Psoas muscle (tissue), 8 donors: ENCODE measurements around the gene PDCD1. TPM values are rescaled to one million over a fixed set of nuclear protein-coding genes. Genes with fewer than 3 reads are reported as not detected.

ENCODE experiments used
- ATAC-seq, 4 donors: fragments of 200-7000 bp; cut with Tn5 transposase; one replicate each; pipeline ENCODE4 v1.9.1; 2020; ENCODE audit warnings: moderate library complexity in 3 of 4, mild to moderate bottlenecking in 2 of 4
- DNase-seq, 2 donors: peaks; one replicate each; pipeline ENCODE4 v3.0.0-alpha.2; 2020
- H3K27ac ChIP-seq: fragments of 200-600 bp; one replicate; pipeline ENCODE4 v1.8.0; 2022
- H3K27me3 ChIP-seq, 3 donors: fragments of 200-600 bp in 1 of 3; one replicate each; pipeline versions ENCODE4 v1.6.1 to v1.8.0; 2013 to 2022; ENCODE audit warnings: low read length in 2 of 3, mild to moderate bottlenecking in 2 of 3, moderate library complexity in 1 of 3; ENCODE audit not compliant: insufficient read depth in 3 of 3
- H3K36me3 ChIP-seq, 2 donors: fragments of 200-600 bp in 1 of 2; one replicate each; pipeline versions ENCODE4 v1.6.1 to v1.8.0; 2013 to 2022; ENCODE audit warnings: low read depth in 1 of 2, mild to moderate bottlenecking in 1 of 2, moderate library complexity in 1 of 2; ENCODE audit not compliant: insufficient read depth in 1 of 2
- H3K4me1 ChIP-seq: fragments of 200-600 bp; one replicate; pipeline ENCODE4 v1.8.0; 2022
- H3K4me3 ChIP-seq: fragments of 200-600 bp; one replicate; pipeline ENCODE4 v1.8.0; 2022; ENCODE audit warnings: mild to moderate bottlenecking
- H3K9me3 ChIP-seq: fragments of 200-600 bp; one replicate; pipeline ENCODE4 v1.8.0; 2022
- WGBS, 3 donors: extraction: QIAGEN DNeasy Blood & Tissue Kit; methylation state at CpG; one replicate each; pipeline versions ENCODE4 v1.1.6 to v1.1.7; 2013; 5-methylcytosine and 5-hydroxymethylcytosine counted together
- intact Hi-C, 2 donors: fragments of 100-400 bp; cut with DNase I; formaldehyde crosslinking; loops; one replicate each; pipeline versions ENCODE4 v1.11.0 to v1.14.2; 2022
- polyA plus RNA-seq, 3 donors: library from polyadenylated mRNA; stranded (reverse); fragments of 200-250 nt; gene quantifications; one replicate each; pipeline ENCODE4 v1.2.3, GENCODE V29; 2013
- total RNA-seq, 4 donors: library from RNA; stranded (reverse); fragmentation: NEBNext Ultra II Directional in 2 of 4; extraction: Animal tissue kit (Norgen Biotek cat#: 25700) in 2 of 4; gene quantifications; one replicate each; pipeline versions ENCODE4 v1.2.1 to v1.2.4, GENCODE V29; 2021 to 2023
- TF ChIP-seq, protein P1 (sequence below): fragments of 200-600 bp; IDR thresholded peaks from one replicate; pipeline ENCODE4 v1.8.0; 2022; ENCODE audit warnings: antibody characterized with exemption
- donor health status: healthy with polysubstance abuse.
- donor health status: DM: no; HTN: no; CAD: no; lungs with moderate emphysema.
- donor health status: Bipolar disorder and iron deficiency.
- donor health status: healthy.
- donor health status: DM: yes; HTN: yes; CAD: no.
- donor health status: DM: no; HTN: no; CAD: no.
- donor health status: DM: no; HTN: no; CAD: no.
- donor health status: DM: yes; HTN: yes; CAD: no.

Gene PDCD1
- total and polyA plus RNA-seq, 7 donors: 0.03 to 0.30 (median 0.06) TPM; not detected in 2

DNA sequence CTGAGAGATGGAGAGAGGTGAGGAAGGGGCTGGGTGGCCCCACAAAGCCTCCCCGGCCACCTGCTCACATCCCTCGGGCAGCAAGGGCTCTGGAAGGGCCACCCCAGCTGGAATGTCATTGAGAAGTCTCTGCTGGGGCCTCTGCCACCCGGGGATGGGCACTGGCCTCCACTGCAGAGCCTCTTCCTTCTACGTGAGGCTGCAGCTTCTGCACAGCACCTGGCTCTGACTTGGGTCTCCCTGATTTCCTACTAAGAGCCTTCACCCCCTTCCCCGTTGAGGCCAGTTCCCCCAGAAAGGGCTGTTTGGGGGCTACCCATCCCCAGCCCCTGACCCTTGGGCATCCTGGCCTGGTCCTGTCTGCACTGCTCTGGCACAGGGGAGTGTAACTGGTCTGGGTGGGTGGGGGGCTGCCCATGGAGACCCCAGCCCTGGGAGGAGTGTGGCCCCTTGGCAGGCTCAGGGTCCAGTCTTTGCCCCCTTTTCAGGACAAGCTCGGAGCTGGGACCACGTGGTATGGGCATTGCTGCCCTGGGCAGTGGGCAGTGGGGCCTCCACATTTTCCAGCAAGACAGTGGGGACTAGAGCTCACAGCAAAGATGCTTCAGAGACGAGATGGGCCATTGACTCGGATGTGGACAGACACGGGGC, 5.6 kb downstream of the PDCD1 start:
- Histone ChIP-seq H3K9me3 (no peaks in the 10 kb centered on the region), H3K36me3 (no peaks in the 10 kb centered on the region), H3K4me3 (no peak overlapping the region), H3K27ac (no peak overlapping the region), H3K27me3 (peaks cover 0 to 6% (median 0%) of the 10 kb centered on the region in 3 donors), H3K4me1 (no peaks in the 10 kb centered on the region)
- WGBS, 3 donors: 89 to 96% (median 90%) methylated on average over 9 to 10 of the region's 10 CpGs
- ATAC-seq (no peak), DNase-seq (no peak)
- intact Hi-C loops: no loop called here
- TF ChIP-seq, protein P1, sequence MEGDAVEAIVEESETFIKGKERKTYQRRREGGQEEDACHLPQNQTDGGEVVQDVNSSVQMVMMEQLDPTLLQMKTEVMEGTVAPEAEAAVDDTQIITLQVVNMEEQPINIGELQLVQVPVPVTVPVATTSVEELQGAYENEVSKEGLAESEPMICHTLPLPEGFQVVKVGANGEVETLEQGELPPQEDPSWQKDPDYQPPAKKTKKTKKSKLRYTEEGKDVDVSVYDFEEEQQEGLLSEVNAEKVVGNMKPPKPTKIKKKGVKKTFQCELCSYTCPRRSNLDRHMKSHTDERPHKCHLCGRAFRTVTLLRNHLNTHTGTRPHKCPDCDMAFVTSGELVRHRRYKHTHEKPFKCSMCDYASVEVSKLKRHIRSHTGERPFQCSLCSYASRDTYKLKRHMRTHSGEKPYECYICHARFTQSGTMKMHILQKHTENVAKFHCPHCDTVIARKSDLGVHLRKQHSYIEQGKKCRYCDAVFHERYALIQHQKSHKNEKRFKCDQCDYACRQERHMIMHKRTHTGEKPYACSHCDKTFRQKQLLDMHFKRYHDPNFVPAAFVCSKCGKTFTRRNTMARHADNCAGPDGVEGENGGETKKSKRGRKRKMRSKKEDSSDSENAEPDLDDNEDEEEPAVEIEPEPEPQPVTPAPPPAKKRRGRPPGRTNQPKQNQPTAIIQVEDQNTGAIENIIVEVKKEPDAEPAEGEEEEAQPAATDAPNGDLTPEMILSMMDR: no peak

DNA sequence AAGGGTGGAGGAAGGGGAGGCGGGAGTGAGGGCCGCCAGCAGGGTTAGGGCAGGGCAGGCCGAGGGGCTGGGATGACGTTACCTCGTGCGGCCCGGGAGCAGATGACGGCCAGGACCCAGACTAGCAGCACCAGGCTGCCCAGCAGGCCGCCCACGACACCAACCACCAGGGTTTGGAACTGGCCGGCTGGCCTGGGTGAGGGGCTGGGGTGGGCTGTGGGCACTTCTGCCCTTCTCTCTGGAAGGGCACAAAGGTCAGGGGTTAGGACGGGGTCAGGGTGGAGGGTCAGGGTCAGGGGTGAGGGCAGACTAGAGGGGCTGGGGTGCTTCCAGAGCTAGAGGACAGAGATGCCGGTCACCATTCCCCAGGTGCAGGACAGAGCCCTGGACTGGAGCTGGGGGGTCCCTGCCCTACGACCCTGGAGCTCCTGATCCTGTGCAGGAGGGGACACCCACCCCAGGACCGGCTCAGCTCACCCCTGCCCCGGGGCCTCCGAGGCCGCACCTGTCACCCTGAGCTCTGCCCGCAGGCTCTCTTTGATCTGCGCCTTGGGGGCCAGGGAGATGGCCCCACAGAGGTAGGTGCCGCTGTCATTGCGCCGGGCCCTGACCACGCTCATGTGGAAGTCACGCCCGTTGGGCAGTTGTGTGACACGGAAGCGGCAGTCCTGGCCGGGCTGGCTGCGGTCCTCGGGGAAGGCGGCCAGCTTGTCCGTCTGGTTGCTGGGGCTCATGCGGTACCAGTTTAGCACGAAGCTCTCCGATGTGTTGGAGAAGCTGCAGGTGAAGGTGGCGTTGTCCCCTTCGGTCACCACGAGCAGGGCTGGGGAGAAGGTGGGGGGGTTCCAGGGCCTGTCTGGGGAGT, 6.3 kb downstream of the PDCD1 start:
- Histone ChIP-seq H3K27me3 (no peaks in the 10 kb centered on the region), H3K4me3 (no peak overlapping the region), H3K36me3 (no peaks in the 10 kb centered on the region), H3K9me3 (no peaks in the 10 kb centered on the region), H3K27ac (no peak overlapping the region), H3K4me1 (no peaks in the 10 kb centered on the region)
- no peak for ATAC-seq
- TF ChIP-seq, protein P1: no peak
- intact Hi-C loops: no loop called here
- DNase-seq: peak in 1 of 2 donors; percentile 11
- 89 to 95% (median 92%) methylated on average over 38 to 39 of the region's 39 CpGs for WGBS, 3 donors

DNA sequence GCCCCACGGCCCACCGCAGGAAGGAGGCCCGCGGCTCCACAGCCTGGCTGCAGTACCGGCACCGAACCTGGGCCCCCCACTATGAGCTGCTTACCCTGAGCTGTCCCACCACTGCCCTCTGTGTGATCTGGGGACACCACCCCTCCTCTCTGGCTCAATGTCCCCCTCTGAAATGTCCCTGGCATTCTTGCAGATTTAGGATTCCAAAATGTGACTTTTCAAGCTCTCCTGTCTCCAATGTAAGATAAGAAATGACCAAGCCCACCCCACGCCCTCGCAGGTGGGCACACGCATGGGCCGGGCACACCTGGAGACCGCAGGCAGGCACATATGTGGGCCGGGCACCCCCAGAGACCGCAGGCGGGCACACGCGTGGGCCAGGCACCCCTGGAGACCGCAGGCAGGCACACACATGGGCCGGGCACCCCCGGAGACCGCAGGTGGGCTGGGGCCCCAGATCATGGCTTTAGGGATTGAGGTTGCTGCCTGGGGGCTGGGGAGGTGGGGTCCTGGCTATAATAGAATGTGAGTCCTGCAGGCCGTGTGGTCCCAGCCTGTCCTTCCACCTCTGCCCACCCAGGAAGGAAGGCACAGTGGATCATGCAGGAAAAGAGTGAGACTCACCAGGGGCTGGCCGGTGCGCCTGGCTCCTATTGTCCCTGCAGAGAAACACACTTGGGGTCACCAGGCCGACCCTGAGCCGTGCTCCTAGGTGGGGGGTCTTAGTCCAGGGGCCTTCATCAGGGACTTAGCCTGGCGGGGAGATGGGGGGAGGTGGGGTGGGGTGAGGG, 7.2 kb downstream of the PDCD1 start:
- WGBS, 3 donors: 93 to 94% (median 94%) methylated on average over 24 to 26 of the region's 26 CpGs
- H3K4me1 ChIP-seq: no peaks in the 10 kb centered on the region
- DNase-seq: no peak

DNA sequence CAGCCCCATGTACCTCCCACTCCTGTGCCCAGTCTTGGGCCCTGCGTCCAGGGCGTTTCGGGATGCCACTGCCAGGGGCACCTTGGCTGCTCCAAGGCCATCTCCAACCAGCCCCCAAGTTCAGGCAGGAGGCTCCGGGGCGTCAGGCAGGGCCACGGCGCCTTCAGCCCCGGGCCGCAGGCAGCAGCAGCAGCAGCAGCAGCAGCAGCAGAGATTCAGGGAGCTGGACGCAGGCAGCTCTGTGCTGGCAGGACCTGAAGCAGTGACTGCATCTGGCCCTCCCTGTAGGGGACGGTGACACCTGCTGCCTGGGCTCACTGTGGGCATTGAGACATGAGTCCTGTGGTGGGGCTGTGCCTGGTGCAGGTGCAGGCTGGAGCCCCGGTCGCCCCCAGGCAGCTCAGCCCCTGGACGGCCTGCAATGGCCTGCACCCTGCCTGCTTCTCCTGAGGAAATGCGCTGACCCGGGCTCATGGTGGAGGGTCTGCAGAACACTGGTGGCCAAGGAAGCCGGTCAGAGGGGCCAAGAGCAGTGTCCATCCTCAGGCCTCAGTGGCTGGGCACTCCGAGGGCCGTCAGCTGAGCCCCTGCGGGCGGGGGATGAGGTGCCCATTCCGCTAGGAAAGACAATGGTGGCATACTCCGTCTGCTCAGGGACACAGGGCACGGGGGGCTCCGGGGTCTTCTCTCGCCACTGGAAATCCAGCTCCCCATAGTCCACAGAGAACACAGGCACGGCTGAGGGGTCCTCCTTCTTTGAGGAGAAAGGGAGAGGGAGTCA, 8.0 kb downstream of the PDCD1 start:
- H3K27me3 ChIP-seq: no peaks in the 10 kb centered on the region
- TF ChIP-seq, protein P1: no peak
- H3K36me3 ChIP-seq: no peaks in the 10 kb centered on the region
- intact Hi-C loops: no loop called here
- no peak overlapping the region for H3K4me3 ChIP-seq
- no peaks in the 10 kb centered on the region for H3K4me1 ChIP-seq
- no peak overlapping the region for H3K27ac ChIP-seq
- WGBS, 3 donors: 92 to 93% (median 93%) methylated on average over 22 to 27 of the region's 27 CpGs
- ATAC-seq (no peak), DNase-seq (no peak)
- H3K9me3 ChIP-seq: no peaks in the 10 kb centered on the region

More for the DNA sequence above, 7.2 kb downstream of the PDCD1 start:
- TF ChIP-seq, protein P1: no peak
- ATAC-seq: no peak
- no peaks in the 10 kb centered on the region for H3K36me3 ChIP-seq
- H3K27ac ChIP-seq: no peak overlapping the region
- no peak overlapping the region for H3K4me3 ChIP-seq
- no peaks in the 10 kb centered on the region for H3K27me3 ChIP-seq
- intact Hi-C loops: no loop called here
- H3K9me3 ChIP-seq: no peaks in the 10 kb centered on the region
